PFSK-1 (cell line): ENCODE data around the gene PPARG.
A peak's percentile ranks its signal among the peaks of the same experiment; 100 is the strongest.

Experiments used
- FOXP2 ChIP-seq: optimal IDR thresholded peaks from 2 replicates; pipeline ENCODE3; 2011; ENCODE audit warnings: borderline replicate concordance, control low read depth, inconsistent platforms; ENCODE audit not compliant: insufficient read depth; ENCODE audit errors: extremely low read length, extremely low read depth
- POLR2AphosphoS5 ChIP-seq: IDR thresholded peaks from 2 replicates; pipeline ENCODE4 v1.6.1; 2012; ENCODE audit warnings: low read depth, mild to moderate bottlenecking, control low read depth, low read length, moderate library complexity
- REST ChIP-seq, 2 experiments: IDR thresholded peaks; 2 replicates each; pipeline versions ENCODE4 v1.6.1 to v1.8.0; 2011 to 2012; ENCODE audit warnings: low read depth in 2 of 2, low read length in 2 of 2, control low read depth in 1 of 2, inconsistent platforms in 1 of 2, mild to moderate bottlenecking in 1 of 2, moderate library complexity in 1 of 2; ENCODE audit not compliant: insufficient read depth in 1 of 2
- SIN3A ChIP-seq: IDR thresholded peaks from 2 replicates; pipeline ENCODE4 v1.6.1; 2012; ENCODE audit warnings: mild to moderate bottlenecking, low read length, moderate library complexity, borderline replicate concordance; ENCODE audit not compliant: insufficient read depth
- TAF1 ChIP-seq: IDR thresholded peaks from 2 replicates; pipeline ENCODE4 v1.6.1; 2012; ENCODE audit warnings: low read length, control low read depth, borderline replicate concordance; ENCODE audit not compliant: insufficient read depth

The PPARG gene

DNA sequence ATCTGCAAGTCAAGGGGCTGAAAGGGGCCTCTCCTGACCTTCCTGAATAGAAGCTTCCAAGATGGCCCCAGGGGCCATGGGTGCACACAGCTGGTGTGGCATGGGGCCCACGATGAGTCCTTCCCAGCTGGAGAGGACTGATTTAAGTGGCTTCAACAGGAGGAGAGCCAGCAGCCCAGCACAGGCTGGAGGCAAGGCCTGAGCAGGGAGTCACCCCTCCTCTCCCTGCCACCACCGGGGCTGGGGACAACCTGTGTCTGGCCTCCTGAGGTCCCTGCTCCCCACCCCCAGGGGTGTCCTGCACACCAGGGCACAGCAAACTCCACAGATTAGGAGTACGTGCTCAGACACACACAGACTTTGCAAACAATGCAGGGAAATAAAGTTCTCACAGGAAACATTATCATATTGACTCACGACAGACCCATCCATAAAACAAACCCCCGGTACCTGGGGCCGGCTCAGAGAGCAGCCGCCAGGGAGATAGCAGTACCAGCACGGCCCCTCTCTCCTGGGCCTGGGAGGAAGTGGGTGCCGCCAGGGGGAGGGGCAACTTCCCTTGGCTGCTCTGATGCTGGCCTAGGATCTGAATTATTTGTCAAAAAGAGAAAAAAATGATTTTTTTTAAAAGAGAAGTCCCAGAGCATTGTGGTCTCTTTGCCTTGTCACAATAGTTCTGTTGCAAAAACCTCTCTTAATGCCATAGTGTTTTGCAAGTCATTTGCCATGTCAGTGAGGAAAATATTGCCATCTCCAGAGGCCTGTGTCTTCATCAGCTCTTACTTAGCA is 173.5 kb downstream of the PPARG start:
- TF ChIP-seq TAF1 (no peak), REST (IDR thresholded peaks at IDR 0.05; ENCODE audit: insufficient read depth in 1 of 2, low read depth in 2 of 2, low read length in 2 of 2) (no peak), FOXP2 (no peak)

DNA sequence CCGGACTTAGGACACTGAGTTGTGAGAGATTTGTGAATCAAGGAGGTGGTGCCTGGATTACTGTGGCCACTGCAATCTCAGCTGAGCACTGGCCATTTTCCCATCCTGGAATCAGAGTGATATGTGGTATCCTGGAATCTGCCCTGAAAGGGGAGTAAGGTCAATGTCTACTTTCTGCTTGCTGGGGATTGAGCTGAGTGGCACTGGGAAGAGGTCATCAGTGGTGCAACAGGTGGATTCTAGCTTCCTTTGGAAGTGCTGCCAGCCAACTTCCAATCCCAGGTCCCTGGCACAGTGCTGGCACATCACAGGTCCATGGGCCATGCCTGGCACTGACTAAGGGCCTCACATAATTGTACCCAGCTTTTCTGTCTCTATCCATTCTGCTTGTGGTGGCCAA is 174.8 kb downstream of the PPARG start:
- no peak for TF ChIP-seq TAF1
- TF ChIP-seq FOXP2: no peak
- TF ChIP-seq POLR2AphosphoS5: no peak
- no peak for TF ChIP-seq SIN3A
- TF ChIP-seq REST (IDR thresholded peaks at IDR 0.05; ENCODE audit: insufficient read depth in 1 of 2, low read depth in 2 of 2, low read length in 2 of 2): no peak

- TF ChIP-seq POLR2AphosphoS5 (no peak), TAF1 (no peak), FOXP2 (no peak), SIN3A (no peak), REST (IDR thresholded peaks at IDR 0.05; ENCODE audit: insufficient read depth in 1 of 2, low read depth in 2 of 2, low read length in 2 of 2) (no peak)
These were observed 175.3 kb downstream of the PPARG start for GRCh38 chr3:12464181-12464580.

DNA sequence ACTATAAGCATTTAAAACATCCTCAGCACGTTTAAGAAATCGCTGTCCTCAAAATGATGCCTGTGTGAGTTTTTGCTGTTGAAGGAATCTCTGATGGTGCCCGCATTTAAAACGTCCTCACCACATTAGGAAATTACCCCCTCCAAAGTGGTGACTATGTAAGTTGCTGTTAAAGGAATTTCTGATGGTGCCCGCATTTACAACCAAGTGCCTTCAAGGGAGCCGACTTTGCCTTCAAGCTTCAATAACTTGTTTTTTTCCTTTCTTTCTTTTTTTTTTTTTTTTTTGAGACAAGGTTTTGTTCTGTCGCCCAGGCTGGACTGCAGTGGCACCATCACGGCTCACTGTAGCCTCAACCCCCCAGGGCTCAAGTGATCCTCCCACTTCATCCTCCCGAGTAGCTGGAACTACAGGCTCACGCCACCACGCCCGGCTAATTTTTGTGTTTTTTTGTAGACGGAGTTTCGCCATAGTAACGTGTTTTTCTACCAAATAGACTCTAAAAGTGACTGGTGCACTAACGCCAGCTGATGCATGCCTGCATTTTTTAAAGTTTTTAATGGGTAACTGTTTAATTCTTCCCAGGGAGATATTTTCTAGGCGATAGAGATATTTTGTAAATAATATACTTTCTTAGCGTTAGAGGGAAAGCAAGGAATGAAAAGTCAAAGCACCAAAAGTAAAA is 176.4 kb downstream of the PPARG start:
- TF ChIP-seq REST (IDR thresholded peaks at IDR 0.05; ENCODE audit: insufficient read depth in 1 of 2, low read depth in 2 of 2, low read length in 2 of 2): no peak
- TF ChIP-seq SIN3A: no peak
- TF ChIP-seq FOXP2: no peak
- TF ChIP-seq POLR2AphosphoS5: no peak
- TF ChIP-seq TAF1: no peak

DNA sequence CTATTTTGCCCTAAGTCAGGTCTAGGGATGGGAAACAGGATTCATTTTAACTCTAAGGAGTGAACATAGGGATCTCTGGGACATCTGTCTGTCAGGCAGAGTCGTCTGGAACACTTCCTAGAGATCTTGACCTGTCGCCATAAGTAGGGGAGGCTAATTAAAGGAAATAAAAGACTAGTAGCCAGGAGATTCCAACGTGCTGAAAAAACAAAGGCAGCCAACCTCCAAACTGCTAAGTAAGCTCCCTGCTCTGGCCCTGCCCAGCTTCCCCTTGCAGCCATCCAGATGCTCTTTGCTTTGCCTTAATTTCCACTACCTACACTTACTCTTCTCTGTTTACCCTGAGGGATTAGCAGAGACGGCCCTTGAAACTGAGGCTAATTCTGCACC is 177.0 kb downstream of the PPARG start:
- TF ChIP-seq POLR2AphosphoS5: no peak
- TF ChIP-seq REST (IDR thresholded peaks at IDR 0.05; ENCODE audit: insufficient read depth in 1 of 2, low read depth in 2 of 2, low read length in 2 of 2): no peak
- TF ChIP-seq FOXP2: no peak
- peak; percentile 37; the same call in 1 of the 2 replicates for TF ChIP-seq TAF1
- no peak for TF ChIP-seq SIN3A
